Upper lobe of left lung (tissue), 6 donors: ENCODE data around the gene SLCO6A1. TPM values are rescaled to one million over a fixed set of nuclear protein-coding genes. Genes with fewer than 3 reads are reported as not detected.
"Not testable (repeated sequence)": the region's sequence is repeated elsewhere in the genome, so short reads cannot be mapped to it uniquely, and the experiment has no call there.

Source experiments
- ATAC-seq, 2 donors: fragments of 200-7000 bp; cut with Tn5 transposase; one replicate each; pipeline ENCODE4 v1.9.1; 2022; ENCODE audit warnings: mild to moderate bottlenecking in 2 of 2, moderate library complexity in 2 of 2; ENCODE audit not compliant: low FRiP score in 2 of 2
- DNase-seq, 2 donors: peaks; one replicate each; pipeline ENCODE4 v3.0.0-alpha.2; 2019 to 2020
- H3K27ac ChIP-seq, 4 donors: fragments of 200-600 bp; sonication (generic); one replicate each; pipeline ENCODE4 v1.5.1; 2016 to 2019
- H3K27me3 ChIP-seq, 4 donors: fragments of 200-600 bp; sonication (generic); one replicate each; pipeline ENCODE4 v1.5.1; 2017 to 2019
- H3K36me3 ChIP-seq, 4 donors: fragments of 200-600 bp; sonication (generic); one replicate each; pipeline ENCODE4 v1.5.1; 2016 to 2019
- H3K4me1 ChIP-seq, 4 donors: fragments of 200-600 bp; sonication (generic); one replicate each; pipeline ENCODE4 v1.5.1; 2018 to 2019
- H3K4me3 ChIP-seq, 4 donors: fragments of 200-600 bp; sonication (generic); one replicate each; pipeline ENCODE4 v1.5.1; 2017 to 2019; ENCODE audit warnings: mild to moderate bottlenecking in 2 of 4, moderate library complexity in 1 of 4
- H3K9me3 ChIP-seq, 4 donors: fragments of 200-600 bp; sonication (generic); one replicate each; pipeline ENCODE4 v1.5.1; 2018 to 2019
- CTCF ChIP-seq, 6 experiments: fragments of 450-650 bp in 4 of 6; fragments of 200-600 bp in 2 of 6; sonication (generic) in 2 of 6; IDR thresholded peaks; one replicate each; pipeline ENCODE4 v1.5.1; 2016 to 2019; ENCODE audit warnings: antibody characterized with exemption in 6 of 6
- EP300 ChIP-seq, 4 donors: sonication (generic); formaldehyde crosslinking; IDR thresholded peaks; one replicate each; pipeline ENCODE4 v1.5.1; 2017; ENCODE audit warnings: antibody characterized with exemption in 4 of 4, control low read depth in 2 of 4
- POLR2A ChIP-seq, 4 donors: fragments of 450-650 bp; IDR thresholded peaks; one replicate each; pipeline ENCODE4 v1.5.1; 2016 to 2017; ENCODE audit warnings: antibody characterized with exemption in 4 of 4, mild to moderate bottlenecking in 2 of 4
- POLR2AphosphoS5 ChIP-seq, 2 donors: sonication (generic); formaldehyde crosslinking; IDR thresholded peaks; one replicate each; pipeline ENCODE4 v1.5.1; 2017; ENCODE audit warnings: antibody characterized with exemption in 2 of 2
- WGBS, 2 donors: methylation state at CpG; one replicate each; pipeline ENCODE4 v1.1.5; 2017 to 2018; 5-methylcytosine and 5-hydroxymethylcytosine counted together
- total RNA-seq, 6 donors: library from RNA; depleted of rRNA in 4 of 6; stranded (reverse); fragments of >200 nt in 4 of 6; gene quantifications; one replicate each; pipeline versions ENCODE4 v1.1.0 to v1.2.1, GENCODE V29; 2016 to 2021
- donor health status: DM: no; HTN: no; CAD: no; lungs with moderate emphysema.
- donor health status: DM: no; HTN: yes; CAD: no; lungs with severe emphysema.

The SLCO6A1 gene
- total RNA-seq, 6 donors from 2014 or later = not detected

GRCh38 chr5:102527547-102527946 lies 28.7 kb upstream of the SLCO6A1 start:
- no peak for DNase-seq
- WGBS, 2 donors = 59 to 65% methylated on average over 1 of the region's 1 CpG

GRCh38 chr5:102523541-102524175 lies 24.9 kb upstream of the SLCO6A1 start:
- no peak overlapping the region for H3K27ac ChIP-seq
- DNase-seq (no peak), ATAC-seq (peak in 1 of 2 donors; percentile 41)
- no peaks in the 10 kb centered on the region for H3K36me3 ChIP-seq
- no peaks in the 10 kb centered on the region for H3K9me3 ChIP-seq
- WGBS, 2 donors = 69 to 85% methylated on average over 3 of the region's 3 CpGs
- no peaks in the 10 kb centered on the region for H3K27me3 ChIP-seq
- H3K4me1 ChIP-seq = no peaks in the 10 kb centered on the region
- TF ChIP-seq POLR2A (IDR thresholded peaks at IDR 0.05) (no peak), CTCF (IDR thresholded peaks at IDR 0.05) (no peak), EP300 (IDR thresholded peaks at IDR 0.05) (no peak)
- H3K4me3 ChIP-seq = no peak overlapping the region

More at GRCh38 chr5:102527547-102527946, 28.7 kb upstream of the SLCO6A1 start:
- Histone ChIP-seq H3K36me3 (no peaks in the 10 kb centered on the region), H3K9me3 (no peaks in the 10 kb centered on the region), H3K27ac (no peak overlapping the region), H3K27me3 (no peaks in the 10 kb centered on the region), H3K4me1 (no peaks in the 10 kb centered on the region), H3K4me3 (no peak overlapping the region)
- no peak for ATAC-seq
- no peak for TF ChIP-seq POLR2AphosphoS5 (IDR thresholded peaks at IDR 0.05)
- TF ChIP-seq EP300 (IDR thresholded peaks at IDR 0.05) = no peak
- TF ChIP-seq POLR2A (IDR thresholded peaks at IDR 0.05) = no peak

- Histone ChIP-seq H3K4me3 (no peak overlapping the region), H3K36me3 (no peaks in the 10 kb centered on the region), H3K4me1 (no peaks in the 10 kb centered on the region), H3K9me3 (no peaks in the 10 kb centered on the region), H3K27me3 (no peaks in the 10 kb centered on the region), H3K27ac (no peak overlapping the region)
- TF ChIP-seq CTCF (IDR thresholded peaks at IDR 0.05) = no peak
- TF ChIP-seq EP300 (IDR thresholded peaks at IDR 0.05) = no peak
- TF ChIP-seq POLR2AphosphoS5 (IDR thresholded peaks at IDR 0.05) = no peak
- no peak for TF ChIP-seq POLR2A (IDR thresholded peaks at IDR 0.05)
- WGBS, 2 donors = 44 to 51% methylated on average over 4 of the region's 4 CpGs
- ATAC-seq (peak in 1 of 2 donors; percentile 49), DNase-seq (no peak)
Measured at GRCh38 chr5:102511666-102512065, 12.9 kb upstream of the SLCO6A1 start.

- H3K9me3 ChIP-seq, H3K4me1 ChIP-seq, H3K36me3 ChIP-seq, H3K27ac ChIP-seq, H3K27me3 ChIP-seq, ATAC-seq, H3K4me3 ChIP-seq: not testable (repeated sequence)
- DNase-seq = peak in 1 of 2 donors; percentile 79
- 96 to 98% methylated on average over 19 to 28 of the region's 35 CpGs for WGBS, 2 donors
Measured at GRCh38 chr5:102491261-102491914, 7.4 kb downstream of the SLCO6A1 start.

GRCh38 chr5:102483736-102484135 lies 15.1 kb downstream of the SLCO6A1 start:
- DNase-seq = no peak
- Histone ChIP-seq H3K9me3 (no peaks in the 10 kb centered on the region), H3K36me3 (no peaks in the 10 kb centered on the region), H3K27ac (no peak overlapping the region), H3K4me1 (no peaks in the 10 kb centered on the region), H3K27me3 (no peaks in the 10 kb centered on the region), H3K4me3 (no peak overlapping the region)
- ATAC-seq = no peak
- 52 to 63% methylated on average over 2 of the region's 2 CpGs for WGBS, 2 donors
- TF ChIP-seq POLR2A (IDR thresholded peaks at IDR 0.05) (no peak), CTCF (IDR thresholded peaks at IDR 0.05) (no peak), EP300 (IDR thresholded peaks at IDR 0.05) (no peak), POLR2AphosphoS5 (IDR thresholded peaks at IDR 0.05) (no peak)
